HG03342 (cell line): Measurements from ENCODE around the gene SPATA6L.
A peak's percentile ranks its signal among the peaks of the same experiment; 100 is the strongest.
"Not testable (repeated sequence)": the region's sequence is repeated elsewhere in the genome, so short reads cannot be mapped to it uniquely, and the experiment has no call there.

Source experiments
- ATAC-seq: cut with Tn5 transposase; IDR thresholded peaks from one replicate; pipeline ENCODE4 v1.9.1; 2021; ENCODE audit warnings: mild to moderate bottlenecking, moderate library complexity; ENCODE audit not compliant: unreplicated experiment

The SPATA6L gene

GRCh38 chr9:4678679-4679267 is 12.5 kb upstream of the SPATA6L start:
- ATAC-seq = no peak

GRCh38 chr9:4677392-4677791 is 11.1 kb upstream of the SPATA6L start:
- ATAC-seq = no peak

- no peak for ATAC-seq
Observed at GRCh38 chr9:4674783-4675182, 8.5 kb upstream of the SPATA6L start.

GRCh38 chr9:4671737-4672136 is 5.5 kb upstream of the SPATA6L start:
- ATAC-seq = no peak

GRCh38 chr9:4670591-4670990 is 4.3 kb upstream of the SPATA6L start:
- no peak for ATAC-seq

GRCh38 chr9:4669890-4670289 is 3.6 kb upstream of the SPATA6L start:
- ATAC-seq = no peak

- no peak for ATAC-seq
Observed at GRCh38 chr9:4668604-4669003, 2.3 kb upstream of the SPATA6L start.

- no peak for ATAC-seq
Observed at GRCh38 chr9:4667681-4668080, 1.4 kb upstream of the SPATA6L start.

GRCh38 chr9:4665357-4665756 is 923 bp downstream of the SPATA6L start:
- ATAC-seq = no peak

GRCh38 chr9:4663956-4664355 is 2.3 kb downstream of the SPATA6L start:
- ATAC-seq = no peak

GRCh38 chr9:4662989-4663792 is 3.1 kb downstream of the SPATA6L start:
- ATAC-seq = no peak

GRCh38 chr9:4662108-4662988 is 3.9 kb downstream of the SPATA6L start, which contains the start of gene PLPP6:
Gene PLPP6 (plus strand): TSS chr9:4662294. CDS start chr9:4662376, 82 bp downstream.
- ATAC-seq = peak; percentile 85

GRCh38 chr9:4661611-4662010 is 4.7 kb downstream of the SPATA6L start:
- ATAC-seq = no peak

GRCh38 chr9:4661165-4661564 is 5.1 kb downstream of the SPATA6L start:
- no peak for ATAC-seq

GRCh38 chr9:4660665-4661064 is 5.6 kb downstream of the SPATA6L start:
- ATAC-seq = not testable (repeated sequence)

GRCh38 chr9:4657426-4658159 is 8.7 kb downstream of the SPATA6L start:
- no peak for ATAC-seq

- no peak for ATAC-seq
Observed at GRCh38 chr9:4656621-4657020, 9.7 kb downstream of the SPATA6L start.

GRCh38 chr9:4656196-4656595 is 10.1 kb downstream of the SPATA6L start:
- not testable (repeated sequence) for ATAC-seq

- no peak for ATAC-seq
Observed at GRCh38 chr9:4654538-4654937, 11.7 kb downstream of the SPATA6L start.

GRCh38 chr9:4654084-4654483 is 12.2 kb downstream of the SPATA6L start:
- no peak for ATAC-seq

GRCh38 chr9:4642351-4642750 is 23.9 kb downstream of the SPATA6L start:
- no peak for ATAC-seq
